ENCODE measurements around the gene DGKH.

DGKH gene

DNA sequence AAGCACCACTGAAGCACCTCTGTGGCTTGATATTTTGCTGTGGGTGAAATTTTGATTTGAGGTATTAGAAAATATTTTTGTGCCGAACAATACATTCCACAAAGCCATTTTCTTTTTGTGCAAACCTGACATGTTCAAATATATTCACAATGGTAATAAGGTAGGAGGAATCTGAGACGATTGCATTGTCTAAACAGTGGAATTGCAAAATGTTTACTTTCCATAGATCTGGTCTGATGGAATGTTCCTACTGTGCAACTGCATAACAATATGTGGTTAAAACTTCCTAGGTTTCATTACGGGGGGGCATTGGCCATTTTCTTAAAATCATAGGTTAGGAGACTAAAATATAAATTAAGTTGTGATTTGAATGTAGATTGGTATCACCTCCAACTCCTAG is 180.8 kb downstream of the DGKH start:
- Histone ChIP-seq H2AFZ (ENCODE audit: low read length) (no peak overlapping the region), H4K20me1 (ENCODE audit: insufficient read depth, low read length) (no peaks in the 10 kb centered on the region), H3K9me2 (ENCODE audit: low read depth, low read length) (no peaks in the 10 kb centered on the region), H3K9me3 (ENCODE audit: low read length) (no peaks in the 10 kb centered on the region), H3F3A (ENCODE audit: insufficient read depth, low read length) (no peaks in the 10 kb centered on the region), H3K27me3 (ENCODE audit: insufficient read depth, low read length) (no peaks in the 10 kb centered on the region), H3K27ac (ENCODE audit: low read depth, low read length, poor library complexity, severe bottlenecking) (no peak overlapping the region), H3K4me2 (ENCODE audit: low read length) (no peak overlapping the region), H3K36me3 (ENCODE audit: insufficient read depth, low read length) (no peaks in the 10 kb centered on the region), H3K9ac (ENCODE audit: low read length) (no peak overlapping the region), H3K79me2 (ENCODE audit: insufficient read depth, low read length) (no peaks in the 10 kb centered on the region), H3K4me1 (ENCODE audit: insufficient read depth, low read length, severe bottlenecking) (no peaks in the 10 kb centered on the region), H3K4me3 (ENCODE audit: low read depth, low read length, poor library complexity, severe bottlenecking) (no peak overlapping the region)
- TF ChIP-seq, protein P1, sequence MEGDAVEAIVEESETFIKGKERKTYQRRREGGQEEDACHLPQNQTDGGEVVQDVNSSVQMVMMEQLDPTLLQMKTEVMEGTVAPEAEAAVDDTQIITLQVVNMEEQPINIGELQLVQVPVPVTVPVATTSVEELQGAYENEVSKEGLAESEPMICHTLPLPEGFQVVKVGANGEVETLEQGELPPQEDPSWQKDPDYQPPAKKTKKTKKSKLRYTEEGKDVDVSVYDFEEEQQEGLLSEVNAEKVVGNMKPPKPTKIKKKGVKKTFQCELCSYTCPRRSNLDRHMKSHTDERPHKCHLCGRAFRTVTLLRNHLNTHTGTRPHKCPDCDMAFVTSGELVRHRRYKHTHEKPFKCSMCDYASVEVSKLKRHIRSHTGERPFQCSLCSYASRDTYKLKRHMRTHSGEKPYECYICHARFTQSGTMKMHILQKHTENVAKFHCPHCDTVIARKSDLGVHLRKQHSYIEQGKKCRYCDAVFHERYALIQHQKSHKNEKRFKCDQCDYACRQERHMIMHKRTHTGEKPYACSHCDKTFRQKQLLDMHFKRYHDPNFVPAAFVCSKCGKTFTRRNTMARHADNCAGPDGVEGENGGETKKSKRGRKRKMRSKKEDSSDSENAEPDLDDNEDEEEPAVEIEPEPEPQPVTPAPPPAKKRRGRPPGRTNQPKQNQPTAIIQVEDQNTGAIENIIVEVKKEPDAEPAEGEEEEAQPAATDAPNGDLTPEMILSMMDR (IDR thresholded peaks at IDR 0.05; ENCODE audit: low read length): no peak

DNA sequence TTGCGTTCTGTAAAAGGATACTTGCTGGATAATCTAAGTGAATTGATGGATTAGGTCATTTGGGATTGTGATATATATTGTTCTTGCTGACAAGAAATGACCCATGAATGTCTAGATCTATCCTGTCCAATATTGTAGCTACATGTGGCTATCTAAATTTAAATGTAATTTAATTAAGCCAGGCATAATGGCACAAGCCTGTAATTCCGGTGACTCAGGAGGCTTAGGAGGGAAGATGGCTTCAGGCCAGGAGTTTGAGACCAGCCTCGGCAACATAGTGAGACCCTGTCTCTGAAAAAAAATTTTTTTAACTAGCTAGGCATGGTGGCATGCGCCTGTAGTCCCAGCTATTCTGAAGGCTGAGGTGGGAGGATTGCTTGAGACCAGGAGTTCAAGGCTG is 184.2 kb downstream of the DGKH start:
- Histone ChIP-seq H3K27me3 (ENCODE audit: insufficient read depth, low read length) (no peaks in the 10 kb centered on the region), H3K9me3 (ENCODE audit: low read length) (no peaks in the 10 kb centered on the region), H3K36me3 (ENCODE audit: insufficient read depth, low read length) (no peaks in the 10 kb centered on the region), H3K9ac (ENCODE audit: low read length) (no peak overlapping the region), H3K9me2 (ENCODE audit: low read depth, low read length) (no peaks in the 10 kb centered on the region), H3K79me2 (ENCODE audit: insufficient read depth, low read length) (no peaks in the 10 kb centered on the region), H4K20me1 (ENCODE audit: insufficient read depth, low read length) (no peaks in the 10 kb centered on the region), H3K4me1 (ENCODE audit: insufficient read depth, low read length, severe bottlenecking) (no peaks in the 10 kb centered on the region), H3K4me2 (ENCODE audit: low read length) (no peak overlapping the region), H3K27ac (ENCODE audit: low read depth, low read length, poor library complexity, severe bottlenecking) (no peak overlapping the region), H3K4me3 (ENCODE audit: low read depth, low read length, poor library complexity, severe bottlenecking) (no peak overlapping the region), H3F3A (ENCODE audit: insufficient read depth, low read length) (no peaks in the 10 kb centered on the region), H2AFZ (ENCODE audit: low read length) (no peak overlapping the region)
- no peak for TF ChIP-seq EZH2 (IDR thresholded peaks at IDR 0.05; ENCODE audit: borderline replicate concordance, low read length)
- TF ChIP-seq, protein P1 (IDR thresholded peaks at IDR 0.05; ENCODE audit: low read length): no peak

DNA sequence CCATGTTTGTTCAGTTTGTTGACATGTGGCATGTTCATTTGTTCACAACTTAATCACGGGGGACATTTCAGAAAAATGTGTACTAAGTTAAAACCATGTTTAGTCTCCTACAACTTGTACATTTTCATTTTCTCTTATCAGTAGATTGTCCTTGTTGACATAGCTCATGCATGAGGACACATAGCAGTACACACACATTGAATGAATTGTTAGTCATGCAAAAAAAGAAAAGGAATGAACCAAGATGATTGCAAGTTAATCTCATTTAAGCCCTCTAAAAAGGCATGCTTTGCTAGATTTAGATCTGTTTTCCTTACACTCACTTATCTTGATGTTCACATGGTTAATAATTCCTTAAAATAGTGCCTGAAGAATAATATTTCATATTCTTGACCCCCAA is 185.3 kb downstream of the DGKH start:
- TF ChIP-seq EZH2 (IDR thresholded peaks at IDR 0.05; ENCODE audit: borderline replicate concordance, low read length): no peak
- TF ChIP-seq, protein P1 (IDR thresholded peaks at IDR 0.05; ENCODE audit: low read length): no peak

More for the DNA sequence above, 185.3 kb downstream of the DGKH start:
- Histone ChIP-seq H3K79me2 (ENCODE audit: insufficient read depth, low read length) (no peaks in the 10 kb centered on the region), H3K4me2 (ENCODE audit: low read length) (no peak overlapping the region), H3K36me3 (ENCODE audit: insufficient read depth, low read length) (no peaks in the 10 kb centered on the region), H3K4me1 (ENCODE audit: insufficient read depth, low read length, severe bottlenecking) (no peaks in the 10 kb centered on the region), H3K27me3 (ENCODE audit: insufficient read depth, low read length) (no peaks in the 10 kb centered on the region), H4K20me1 (ENCODE audit: insufficient read depth, low read length) (no peaks in the 10 kb centered on the region), H3F3A (ENCODE audit: insufficient read depth, low read length) (no peaks in the 10 kb centered on the region), H3K4me3 (ENCODE audit: low read depth, low read length, poor library complexity, severe bottlenecking) (no peak overlapping the region), H3K9me3 (ENCODE audit: low read length) (no peaks in the 10 kb centered on the region), H3K9ac (ENCODE audit: low read length) (no peak overlapping the region), H2AFZ (ENCODE audit: low read length) (no peak overlapping the region), H3K27ac (ENCODE audit: low read depth, low read length, poor library complexity, severe bottlenecking) (no peak overlapping the region), H3K9me2 (ENCODE audit: low read depth, low read length) (no peaks in the 10 kb centered on the region)
